ENCODE data around the gene TLL2.

TLL2 gene

DNA sequence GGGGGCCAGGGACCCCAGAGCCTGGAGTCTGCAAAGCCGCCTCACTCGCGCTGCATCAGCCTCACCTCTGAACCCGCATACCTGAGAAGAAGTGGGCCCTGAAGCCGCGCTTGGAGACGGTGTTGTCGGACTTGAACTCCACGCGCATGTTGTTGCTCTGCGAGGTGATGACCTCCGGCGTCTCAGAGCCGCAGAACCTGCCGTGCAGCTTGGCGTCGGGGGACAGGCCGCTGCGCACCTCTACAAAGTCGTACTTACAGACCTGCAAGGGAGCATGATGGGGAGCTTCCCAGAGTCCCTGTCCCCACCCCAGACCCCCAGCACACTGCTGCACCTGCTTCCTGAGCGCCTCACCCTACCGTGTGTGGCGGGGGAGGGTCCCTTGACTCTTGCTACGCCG, 129.2 kb downstream of the TLL2 start:
- no peak for DNase-seq

DNA sequence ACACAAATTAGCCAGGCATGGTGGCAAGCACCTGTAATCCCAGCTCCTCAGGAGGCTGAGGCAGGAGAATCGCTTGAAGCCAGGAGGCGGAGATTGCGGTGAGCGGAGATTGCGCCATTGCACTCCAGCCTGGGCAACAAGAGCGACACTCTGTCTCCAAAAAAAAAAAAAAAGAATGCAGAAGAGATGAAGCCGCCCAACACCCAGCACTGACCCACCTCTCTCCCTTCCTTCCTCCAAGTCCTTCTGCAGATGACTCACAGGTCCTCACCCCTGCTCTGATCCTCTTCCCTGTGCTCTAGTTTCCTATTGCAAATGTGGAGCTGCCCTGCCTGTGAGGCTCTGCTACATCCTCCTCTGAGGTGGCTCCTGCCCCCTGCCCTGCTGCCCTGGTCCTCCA, 132.9 kb downstream of the TLL2 start:
- no peak for DNase-seq

DNA sequence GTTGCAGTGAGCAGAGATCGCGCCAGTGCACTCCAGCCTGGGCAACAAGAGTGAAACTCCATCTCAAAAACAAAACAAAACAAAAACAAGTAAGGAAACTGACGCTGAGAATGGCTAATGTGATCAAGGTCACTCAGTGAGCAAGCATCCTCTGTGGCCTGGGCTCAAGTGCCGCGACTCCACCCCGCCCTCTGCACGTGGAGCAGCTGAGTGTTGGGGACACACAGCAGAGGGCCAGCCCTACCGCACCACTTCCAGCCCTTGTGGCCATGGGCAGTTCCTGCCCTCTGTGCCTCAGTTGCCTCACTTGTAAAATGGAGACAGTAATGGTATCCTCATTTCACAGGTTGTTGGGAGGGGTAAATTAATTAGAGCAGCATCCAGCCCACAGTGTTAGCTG, 134.0 kb downstream of the TLL2 start:
- no peak for DNase-seq

DNA sequence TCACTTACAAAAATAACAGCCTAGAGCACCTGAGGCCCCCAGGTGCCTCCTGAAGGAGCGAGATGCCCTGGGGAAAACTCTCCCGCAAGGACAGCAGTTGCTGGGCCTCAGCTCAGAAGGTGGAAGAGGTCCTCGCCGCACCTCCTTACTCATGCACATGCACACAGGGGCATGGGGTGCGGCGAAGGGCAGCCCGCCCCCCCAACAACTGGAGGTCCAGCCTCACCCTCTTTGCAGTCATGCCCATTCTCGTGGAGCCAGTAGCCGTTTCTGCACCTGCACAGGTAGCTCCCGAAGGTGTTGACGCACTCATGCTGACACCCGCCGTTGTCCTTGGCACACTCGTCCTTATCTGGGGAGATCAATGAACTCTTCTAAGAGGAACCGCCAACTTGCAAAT, 135.0 kb downstream of the TLL2 start:
- no peak for DNase-seq

DNA sequence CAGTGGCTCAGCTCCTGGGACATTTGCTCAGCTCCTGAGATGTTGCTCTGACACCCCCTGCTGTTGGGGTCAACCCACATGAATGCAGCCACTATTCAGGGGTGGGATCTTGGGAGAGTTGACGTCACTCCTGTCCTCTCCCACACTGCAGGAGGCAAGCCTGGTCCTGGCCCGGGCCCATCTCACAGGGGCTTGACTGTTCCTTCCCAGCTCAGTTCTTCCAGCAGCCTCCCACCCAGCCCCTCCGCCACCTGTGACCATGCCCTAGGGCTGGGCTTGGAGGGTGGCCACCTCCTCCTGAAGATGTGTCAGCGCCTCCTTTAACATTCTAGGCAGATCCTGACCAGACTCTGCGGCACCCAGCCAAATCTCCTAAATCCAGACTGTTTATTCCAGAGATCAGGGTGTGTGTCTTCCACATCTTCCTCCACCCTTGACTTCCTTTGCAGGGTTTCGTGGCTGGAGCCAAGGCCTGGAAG, 135.9 kb downstream of the TLL2 start:
- DNase-seq = no peak

DNA sequence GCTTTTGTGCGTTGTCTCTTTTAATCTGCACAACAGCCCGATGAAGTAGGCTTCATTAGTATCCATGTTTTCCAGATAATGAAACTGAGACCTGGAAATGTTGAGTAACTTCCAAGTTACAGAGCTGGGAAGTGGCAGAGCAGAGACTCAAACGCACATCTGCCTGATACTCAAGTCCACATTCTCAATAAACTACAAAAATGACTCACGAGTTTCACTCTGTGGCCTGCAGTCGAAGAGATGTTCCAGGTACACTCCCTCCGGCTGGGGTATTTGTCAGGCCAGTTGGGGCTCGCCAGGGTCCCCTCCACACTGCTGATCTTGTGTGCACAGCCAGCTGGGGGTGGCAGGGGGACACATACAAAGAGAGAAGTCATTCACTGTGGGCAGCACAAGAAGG, 137.2 kb downstream of the TLL2 start:
- no peak for DNase-seq

DNA sequence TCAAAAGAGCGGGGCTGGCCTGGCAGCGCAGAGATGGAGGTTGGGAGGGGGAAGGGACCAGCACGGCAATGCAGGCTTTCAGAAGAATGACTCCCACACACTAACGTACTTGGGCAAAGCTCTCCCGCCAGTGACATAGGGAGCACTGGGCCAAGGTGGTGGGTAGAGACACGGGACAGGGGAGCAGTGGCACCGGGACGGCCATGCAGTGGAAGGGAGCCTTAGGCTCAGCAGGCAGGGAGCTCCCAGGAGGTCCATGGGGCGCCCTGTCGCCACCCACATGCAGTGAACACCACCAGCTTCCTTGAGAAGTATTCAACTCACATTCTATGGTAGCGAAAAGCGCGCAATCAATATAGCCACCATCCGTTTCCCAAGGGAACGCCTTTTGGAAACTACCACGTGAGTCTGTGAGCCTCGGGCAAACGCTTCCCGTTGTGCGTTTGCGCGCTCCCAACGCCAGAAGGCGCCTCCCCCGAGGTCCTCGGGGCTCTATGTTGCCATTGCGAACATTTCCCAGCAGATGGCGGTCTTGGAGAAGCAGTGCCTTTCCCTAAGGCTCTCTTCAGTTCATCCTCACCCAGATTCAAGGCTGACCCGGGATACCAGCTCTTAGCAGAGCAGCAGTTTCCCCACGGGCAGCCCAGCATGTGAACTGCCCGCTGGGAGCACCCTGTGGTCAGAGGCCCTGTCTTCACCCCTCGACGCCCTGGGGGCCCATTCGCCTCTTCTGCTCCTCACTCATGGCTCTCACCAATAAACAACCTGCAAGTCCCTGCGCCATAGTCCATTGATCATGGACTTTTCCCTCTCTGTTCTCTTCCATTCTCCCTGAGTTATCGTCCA, 138.5 kb downstream of the TLL2 start:
- peak; percentile 76 for DNase-seq

DNA sequence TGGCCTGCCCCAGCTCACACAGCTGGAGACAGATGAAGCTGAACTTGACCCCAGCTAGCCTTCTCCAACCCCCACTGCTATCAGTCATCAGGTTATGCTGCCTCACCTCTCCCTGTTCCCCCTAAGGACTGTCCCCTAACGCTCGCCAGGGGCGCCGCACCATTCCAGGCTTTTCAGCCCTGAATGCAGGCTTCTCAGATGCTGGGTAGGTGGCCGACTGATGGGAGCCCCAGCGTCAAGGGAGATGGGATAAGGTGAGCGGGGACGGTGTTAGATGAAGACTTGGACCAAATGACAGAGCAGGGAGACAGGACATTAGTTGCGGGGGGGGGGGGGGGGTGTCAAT, 139.1 kb downstream of the TLL2 start:
- no peak for DNase-seq

DNA sequence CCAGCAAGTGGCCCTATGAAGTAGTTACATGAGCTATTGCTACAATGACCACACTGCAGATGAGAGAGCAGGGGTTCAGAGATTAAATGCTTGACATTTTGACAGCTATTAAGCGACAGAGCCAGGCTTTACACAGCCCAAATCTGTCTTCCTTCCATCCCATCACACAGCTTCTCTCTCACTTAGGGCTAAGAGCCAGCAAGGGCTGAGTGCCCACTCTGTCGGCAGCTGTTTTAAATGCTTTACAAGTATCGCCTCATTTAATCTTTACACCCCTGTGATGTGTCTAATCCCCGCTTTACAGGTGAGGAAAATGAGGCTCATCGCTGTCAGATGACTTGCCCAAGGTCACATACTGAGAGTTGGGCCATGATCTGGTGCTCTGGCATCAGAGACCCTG, 139.7 kb downstream of the TLL2 start:
- no peak for DNase-seq

DNA sequence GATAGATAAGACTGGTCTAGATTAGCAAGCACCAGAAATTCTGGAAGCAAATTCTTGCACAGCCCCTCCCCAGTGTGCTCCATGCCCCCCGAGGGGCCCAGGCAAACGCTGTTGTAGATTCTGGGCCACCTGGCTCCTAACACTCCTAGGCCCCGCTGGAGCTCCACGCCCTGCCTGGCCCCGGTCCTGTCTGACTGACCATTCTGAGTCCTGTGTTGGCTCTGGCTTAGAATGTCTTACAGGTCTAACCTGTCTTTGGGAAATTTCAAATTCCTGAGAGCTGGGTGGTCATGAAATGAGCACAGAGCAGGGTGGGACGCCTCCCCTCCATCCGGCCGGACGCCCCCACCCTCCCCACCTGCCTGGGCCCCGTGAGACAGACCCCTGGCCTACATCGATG, 142.4 kb downstream of the TLL2 start:
- DNase-seq = no peak

DNA sequence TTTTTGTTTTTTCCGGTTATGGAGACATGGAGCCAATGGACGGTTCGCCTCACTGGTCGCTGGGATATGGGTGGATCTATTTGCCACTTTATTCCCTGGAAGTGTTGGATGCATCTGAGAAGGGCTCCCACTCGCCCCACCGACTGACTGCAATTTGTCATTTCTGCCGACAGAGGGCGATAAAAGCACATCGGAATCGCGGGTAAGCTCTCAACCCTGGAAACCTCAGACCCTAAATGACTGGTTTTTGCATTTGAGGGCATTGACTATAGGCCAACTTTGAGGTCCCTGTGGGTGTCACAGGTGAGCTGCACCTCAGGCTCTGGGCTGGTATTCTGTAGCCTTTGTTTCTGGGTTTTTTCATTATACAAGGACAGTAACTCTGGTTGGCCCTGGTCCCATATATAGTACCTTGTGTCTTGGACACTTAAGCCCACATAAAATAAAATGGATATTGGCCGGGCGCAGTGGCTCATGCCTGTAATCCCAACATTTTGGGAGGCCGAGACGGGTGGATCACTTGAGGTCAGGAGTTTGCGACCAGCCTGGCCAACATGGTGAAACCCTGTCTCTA, 143.1 kb downstream of the TLL2 start:
- peak; percentile 6 for DNase-seq

DNA sequence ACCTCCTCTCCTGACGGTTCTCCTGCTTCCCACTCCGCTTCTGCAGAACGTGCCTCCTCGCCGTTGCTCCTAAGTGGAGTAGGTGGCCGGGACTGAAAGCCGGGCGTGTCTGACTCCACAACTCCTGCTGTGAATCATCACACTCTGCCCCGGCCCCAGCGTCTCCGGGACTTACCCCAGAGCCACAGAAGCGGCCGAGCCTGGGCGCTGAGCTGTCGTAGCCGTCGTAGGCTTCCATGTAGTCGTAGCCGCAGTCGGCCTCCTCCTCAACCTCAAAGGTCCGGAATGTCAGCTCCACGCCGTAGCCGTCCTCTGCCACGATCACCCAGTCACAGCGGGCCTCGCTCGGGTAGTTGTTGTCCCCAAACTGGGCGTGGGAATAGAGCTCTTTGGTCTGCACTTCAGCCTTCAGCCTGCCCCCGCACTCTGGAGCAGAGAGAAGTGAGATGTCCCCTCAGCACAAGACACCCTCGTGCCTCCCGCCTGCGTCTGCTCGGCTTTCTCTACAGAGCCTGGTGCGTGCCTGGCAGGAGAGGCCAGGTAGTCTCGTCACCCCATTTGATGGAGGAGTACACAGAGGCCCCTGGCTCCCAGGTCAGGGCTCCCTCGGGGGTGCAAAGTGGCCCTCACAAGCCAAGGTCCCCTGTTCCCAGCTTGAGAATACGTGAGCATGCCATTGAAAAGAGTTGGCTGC, 143.7 kb downstream of the TLL2 start:
- DNase-seq = no peak

DNA sequence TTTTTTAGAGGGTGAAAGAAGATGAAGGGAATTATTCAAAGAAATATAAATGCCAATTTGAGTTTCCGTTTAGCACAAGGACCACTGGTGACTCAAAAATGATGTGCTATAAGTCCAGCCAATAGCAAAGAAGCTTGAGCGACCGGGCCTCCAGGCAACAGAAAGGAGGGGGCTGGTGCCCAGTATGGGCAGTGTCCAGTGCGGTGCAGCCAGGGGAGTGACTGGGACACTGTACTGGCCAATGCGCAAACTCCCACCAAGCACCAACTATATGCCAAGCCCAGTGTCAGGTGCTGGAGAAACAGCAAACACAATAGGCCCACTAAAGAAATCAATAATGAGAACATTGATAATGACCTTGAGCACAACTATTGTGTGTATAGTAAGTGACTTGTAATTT, 144.8 kb downstream of the TLL2 start:
- DNase-seq = no peak

DNA sequence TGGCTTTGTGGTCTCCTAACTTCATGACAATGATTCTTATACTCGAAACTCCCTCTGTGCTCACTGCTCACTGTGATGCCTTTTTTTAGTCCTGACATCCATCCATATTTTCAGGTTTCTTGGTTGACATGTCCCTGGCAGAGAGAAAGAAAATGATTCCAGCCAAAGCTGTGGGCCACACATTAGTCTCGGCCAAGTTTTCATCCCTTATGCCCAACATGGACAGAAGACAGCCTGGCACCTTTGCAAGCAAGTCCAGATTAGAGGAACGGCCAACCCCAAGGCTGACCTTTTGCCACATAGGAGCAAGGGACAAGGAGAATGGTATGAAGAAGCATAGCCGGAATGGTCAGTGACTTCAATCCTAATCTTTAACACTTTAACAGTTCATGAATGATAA, 146.3 kb downstream of the TLL2 start:
- no peak for DNase-seq

DNA sequence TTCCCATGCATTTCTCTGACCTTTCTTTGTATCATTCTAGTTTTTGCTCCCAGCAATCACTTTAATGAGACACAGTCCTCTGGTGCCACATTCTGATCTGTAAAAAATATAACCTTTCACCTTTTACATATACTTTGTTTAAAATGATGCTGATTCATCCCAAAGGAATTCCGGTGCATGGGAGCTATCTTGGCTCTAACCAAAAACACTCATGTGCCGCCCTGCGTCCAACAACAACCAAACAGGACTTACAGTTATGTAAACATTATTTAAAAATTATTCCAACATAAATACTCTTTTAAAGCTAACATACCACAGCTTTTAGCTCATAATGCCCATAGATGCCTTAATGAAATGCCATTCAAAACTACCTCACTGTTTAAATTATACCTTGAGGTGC, 147.2 kb downstream of the TLL2 start:
- no peak for DNase-seq

DNA sequence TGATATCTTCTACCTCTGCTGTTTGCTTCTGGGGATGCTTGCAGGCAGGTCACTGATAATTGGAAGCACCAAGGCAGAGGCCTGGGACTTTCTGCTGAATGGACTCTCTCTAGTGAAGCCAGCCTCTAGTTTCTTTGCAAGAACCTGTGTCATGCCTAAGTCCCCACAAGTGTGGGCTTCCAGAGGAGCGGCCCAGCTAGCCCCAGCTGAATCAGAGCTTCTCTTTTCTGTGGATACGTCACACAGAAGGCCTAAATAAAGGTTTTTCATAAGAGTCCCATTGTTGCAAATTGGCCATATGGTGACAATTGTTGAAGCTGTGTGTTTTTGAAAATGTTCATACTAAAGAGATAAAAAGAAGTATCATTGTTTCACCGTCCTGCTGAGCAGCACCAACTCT, 148.2 kb downstream of the TLL2 start:
- DNase-seq = no peak

DNA sequence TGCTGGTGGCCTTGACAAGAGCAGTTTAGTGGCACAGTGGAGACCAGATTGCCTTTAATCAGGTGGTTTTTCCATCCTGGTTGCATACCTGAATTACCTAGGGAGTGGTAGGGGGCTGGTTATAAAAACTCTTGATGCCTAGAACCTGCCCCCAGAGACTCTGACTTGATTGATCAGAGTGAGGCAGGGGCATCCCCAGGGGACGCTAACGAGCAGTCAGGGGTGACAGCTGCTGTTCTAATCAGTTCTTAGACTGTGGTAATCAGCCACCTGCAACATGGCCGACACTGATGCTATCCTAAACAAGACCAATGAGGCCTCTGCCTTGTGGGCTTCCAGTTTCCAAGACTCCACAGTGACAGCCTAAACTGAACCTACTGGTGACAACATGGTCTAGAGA, 153.0 kb downstream of the TLL2 start:
- DNase-seq = no peak

DNA sequence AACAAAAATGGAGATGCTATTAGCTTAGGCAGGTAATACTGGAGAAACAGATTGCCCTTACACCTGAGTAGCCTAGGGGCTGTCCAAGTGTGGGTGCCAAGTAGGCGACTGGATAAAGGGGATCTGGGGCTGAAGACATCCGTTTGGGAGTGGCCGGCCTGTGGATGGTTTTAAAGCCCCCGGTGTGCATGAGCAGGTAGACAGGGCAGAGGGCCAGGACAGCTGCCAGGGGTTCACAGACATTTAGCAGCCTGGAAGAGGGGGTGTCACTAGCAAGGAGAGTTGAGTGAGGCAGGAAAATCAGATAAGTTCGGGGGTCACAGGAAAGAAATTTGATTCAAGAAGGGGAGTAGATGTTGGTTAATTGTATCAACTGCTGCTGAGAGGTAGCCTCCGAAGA, 153.4 kb downstream of the TLL2 start:
- no peak for DNase-seq

DNA sequence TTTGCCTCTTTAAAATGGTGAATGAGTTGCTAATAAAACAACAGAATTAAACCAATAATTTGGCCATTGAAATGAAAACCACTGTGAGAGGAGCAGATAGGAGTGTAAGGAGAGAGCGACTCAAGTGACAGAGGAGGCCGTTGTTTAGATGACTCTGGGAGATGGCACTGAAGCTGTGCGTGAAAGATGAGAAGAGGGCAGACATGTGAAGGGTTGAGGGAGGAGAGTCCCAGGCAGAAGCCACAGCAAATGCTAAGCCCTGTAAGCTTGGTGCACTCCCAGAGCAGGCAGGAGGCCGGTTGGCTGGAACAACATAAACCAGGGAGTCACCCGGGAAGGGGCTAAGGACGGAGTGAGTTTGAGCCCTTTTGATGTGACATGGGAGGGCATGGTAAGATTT, 154.1 kb downstream of the TLL2 start:
- no peak for DNase-seq

DNA sequence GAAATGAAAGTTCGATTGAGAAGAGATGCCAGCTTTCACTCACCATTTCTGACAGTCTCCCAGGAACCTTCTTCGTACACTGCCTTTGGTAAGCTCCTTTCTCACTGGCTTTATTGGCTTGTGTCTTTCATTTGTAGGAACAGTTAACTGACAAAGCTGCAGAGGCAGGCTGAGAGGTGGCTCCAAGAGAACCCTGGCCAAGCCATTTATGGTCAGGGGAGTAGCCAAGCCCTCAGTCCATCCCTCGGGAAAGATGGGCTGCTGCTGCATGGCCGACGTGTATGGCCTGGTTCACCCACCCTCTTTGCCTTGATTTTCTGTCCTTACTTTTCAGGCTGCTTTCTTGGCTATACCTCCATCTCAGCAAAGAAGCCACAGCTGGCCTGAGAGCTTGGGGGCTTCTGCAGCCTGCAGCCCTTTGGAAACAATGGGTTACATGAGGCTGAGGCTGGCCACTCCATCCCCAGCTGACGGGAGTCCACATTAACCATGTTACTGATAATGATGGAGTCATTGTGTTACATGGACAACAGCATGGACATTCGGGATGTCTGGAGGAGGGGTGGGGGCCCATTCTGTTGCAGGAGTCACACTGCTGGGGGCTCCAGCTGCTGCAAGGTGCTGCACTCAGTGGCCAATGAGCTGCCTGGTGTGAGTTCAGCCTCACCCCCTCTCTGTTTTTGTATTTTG, 154.7 kb downstream of the TLL2 start, which contains the start of gene OPALIN:
Gene OPALIN (minus strand): TSS at position 152 of the 690 bp plus-strand sequence. CDS start 106 bp downstream, at position 46.
- no peak for DNase-seq

DNA sequence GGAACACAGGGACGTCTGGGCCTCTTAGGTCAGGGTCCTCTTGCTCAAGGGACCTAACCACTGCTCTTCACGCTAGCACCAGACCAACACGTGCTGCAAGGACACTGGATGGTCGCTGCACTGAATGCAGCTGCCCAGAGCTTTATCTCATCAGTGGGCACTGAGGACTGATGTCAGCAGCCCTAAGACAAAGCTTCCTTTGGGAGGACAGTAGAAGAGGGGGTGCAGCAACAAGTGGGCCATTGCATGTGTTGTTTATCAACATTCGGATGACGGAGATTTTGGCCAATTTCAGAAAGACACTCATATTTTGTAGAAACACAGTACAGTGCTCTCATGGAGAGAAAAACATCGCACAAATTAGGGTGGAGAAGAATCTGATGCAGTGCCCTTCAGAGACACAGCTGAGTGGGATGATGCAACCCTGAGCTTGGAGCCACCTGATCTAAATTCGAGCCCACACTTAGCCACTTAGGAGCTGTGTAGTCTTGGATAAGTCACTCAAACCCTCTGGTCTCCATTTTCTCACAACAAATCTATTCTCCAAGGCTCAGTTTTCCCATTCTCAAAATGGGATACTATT, 156.6 kb downstream of the TLL2 start:
- no peak for DNase-seq

DNA sequence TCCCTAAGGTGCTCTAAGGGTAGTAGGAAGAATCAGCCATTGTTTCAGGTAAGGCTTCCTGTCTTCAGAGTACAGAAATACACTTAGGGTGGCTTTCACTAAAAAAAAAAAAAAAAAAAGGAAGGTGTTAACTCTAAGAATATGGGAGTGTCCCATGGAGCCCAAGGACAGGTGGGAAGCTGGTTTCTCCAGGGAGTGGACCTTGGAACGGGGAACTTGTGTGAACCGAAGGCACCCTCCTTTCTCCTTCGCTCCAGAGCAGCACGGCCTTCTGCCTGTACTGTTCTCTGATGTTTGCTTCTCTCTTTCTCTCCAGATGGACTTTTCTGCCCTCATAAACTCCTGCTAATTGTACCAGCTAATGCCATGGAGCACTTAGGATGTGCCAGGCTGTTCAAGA, 161.1 kb downstream of the TLL2 start:
- no peak for DNase-seq

DNA sequence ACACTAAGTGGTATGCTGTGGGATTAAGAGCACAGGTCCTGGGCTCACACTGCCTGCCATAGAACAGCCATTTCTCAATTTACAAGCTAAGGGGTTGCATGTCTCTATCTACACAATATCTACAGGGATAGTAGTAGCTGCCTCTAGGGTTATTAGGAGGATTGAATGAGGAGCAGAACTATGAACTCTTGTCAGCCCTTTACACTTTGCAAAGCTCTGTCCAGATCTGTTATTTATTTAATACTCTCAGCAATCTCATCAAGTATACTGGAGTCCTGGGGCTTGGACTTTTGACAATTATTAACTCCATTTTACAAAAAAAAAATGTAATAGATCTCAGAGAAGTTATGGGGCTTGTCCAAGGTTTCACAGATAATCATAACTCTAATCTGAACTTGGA, 161.7 kb downstream of the TLL2 start:
- DNase-seq = no peak
